Esophagus muscularis mucosa (tissue), 4 donors: ENCODE data around the gene ZNF780A. TPM values are rescaled to one million over a fixed set of nuclear protein-coding genes. Genes with fewer than 3 reads are reported as not detected.

Experiments used
- DNase-seq: peaks from one replicate; pipeline ENCODE4 v3.0.0-alpha.2; 2017; ENCODE audit errors: extremely low spot score
- H3K27ac ChIP-seq, 4 donors: fragments of 200-600 bp; sonication (generic); replicated peaks in 1 of 4; 1 replicate in 3 of 4; 2 replicates in 1 of 4; pipeline ENCODE4 v1.5.1; 2016 to 2019; ENCODE audit warnings: mild to moderate bottlenecking in 1 of 4
- H3K27me3 ChIP-seq, 4 donors: fragments of 200-600 bp; sonication (generic); one replicate each; pipeline versions ENCODE4 v1.5.1 to v1.6.0; 2016 to 2019
- H3K36me3 ChIP-seq, 4 donors: fragments of 200-600 bp; sonication (generic); one replicate each; pipeline ENCODE4 v1.5.1; 2016 to 2019
- H3K4me1 ChIP-seq, 4 donors: fragments of 200-600 bp; sonication (generic); one replicate each; pipeline ENCODE4 v1.5.1; 2016 to 2019
- H3K4me3 ChIP-seq, 4 donors: fragments of 200-600 bp; sonication (generic); 1 replicate in 2 of 4; 2 replicates in 2 of 4; pipeline ENCODE4 v1.5.1; 2016 to 2019; ENCODE audit warnings: mild to moderate bottlenecking in 4 of 4, moderate library complexity in 1 of 4
- H3K9me3 ChIP-seq, 4 donors: fragments of 200-600 bp; sonication (generic); 1 replicate in 3 of 4; 2 replicates in 1 of 4; pipeline ENCODE4 v1.5.1; 2016 to 2019
- EP300 ChIP-seq: sonication (generic); formaldehyde crosslinking; IDR thresholded peaks from one replicate; pipeline ENCODE4 v1.6.1; 2017; ENCODE audit warnings: antibody characterized with exemption
- POLR2A ChIP-seq: fragments of 450-650 bp; IDR thresholded peaks from one replicate; pipeline ENCODE4 v1.6.1; 2017; ENCODE audit warnings: antibody characterized with exemption, moderate library complexity, mild to moderate bottlenecking, low read depth
- POLR2AphosphoS5 ChIP-seq, 2 donors: sonication (generic); formaldehyde crosslinking; IDR thresholded peaks; one replicate each; pipeline ENCODE4 v1.6.1; 2017; ENCODE audit warnings: antibody characterized with exemption in 2 of 2
- WGBS: methylation state at CpG from one replicate; pipeline ENCODE4 v1.1.5; 2018; 5-methylcytosine and 5-hydroxymethylcytosine counted together
- intact Hi-C: fragments of 100-400 bp; cut with DNase I; formaldehyde crosslinking; loops from one replicate; pipeline ENCODE4 v1.15.1; 2023
- total RNA-seq, 4 donors: library from RNA; depleted of rRNA; stranded (reverse); fragments of >200 nt; gene quantifications; one replicate each; pipeline versions ENCODE4 v1.1.0 to v1.2.1, GENCODE V29; 2016
- TF ChIP-seq, protein P1 (sequence below), 3 experiments: fragments of 200-600 bp in 2 of 3; fragments of 450-650 bp in 1 of 3; sonication (generic) in 2 of 3; IDR thresholded peaks; one replicate each; pipeline ENCODE4 v1.5.1; 2017 to 2019; ENCODE audit warnings: antibody characterized with exemption in 3 of 3, mild to moderate bottlenecking in 2 of 3, moderate library complexity in 1 of 3

ZNF780A gene
- total RNA-seq, 4 donors from 2014 or later = 10.6 to 19.1 (median 14.9) TPM

- intact Hi-C loops = no loop called here
- 86% methylated on average over 5 of the region's 5 CpGs for WGBS
- no peak overlapping the region for H3K27ac ChIP-seq
- no peak overlapping the region for H3K4me3 ChIP-seq
- H3K4me1 ChIP-seq = peaks cover 11 to 28% (median 15%) of the 10 kb centered on the region in 4 donors
- H3K27me3 ChIP-seq = no peaks in the 10 kb centered on the region
- H3K9me3 ChIP-seq = no peaks in the 10 kb centered on the region
- TF ChIP-seq, protein P1, sequence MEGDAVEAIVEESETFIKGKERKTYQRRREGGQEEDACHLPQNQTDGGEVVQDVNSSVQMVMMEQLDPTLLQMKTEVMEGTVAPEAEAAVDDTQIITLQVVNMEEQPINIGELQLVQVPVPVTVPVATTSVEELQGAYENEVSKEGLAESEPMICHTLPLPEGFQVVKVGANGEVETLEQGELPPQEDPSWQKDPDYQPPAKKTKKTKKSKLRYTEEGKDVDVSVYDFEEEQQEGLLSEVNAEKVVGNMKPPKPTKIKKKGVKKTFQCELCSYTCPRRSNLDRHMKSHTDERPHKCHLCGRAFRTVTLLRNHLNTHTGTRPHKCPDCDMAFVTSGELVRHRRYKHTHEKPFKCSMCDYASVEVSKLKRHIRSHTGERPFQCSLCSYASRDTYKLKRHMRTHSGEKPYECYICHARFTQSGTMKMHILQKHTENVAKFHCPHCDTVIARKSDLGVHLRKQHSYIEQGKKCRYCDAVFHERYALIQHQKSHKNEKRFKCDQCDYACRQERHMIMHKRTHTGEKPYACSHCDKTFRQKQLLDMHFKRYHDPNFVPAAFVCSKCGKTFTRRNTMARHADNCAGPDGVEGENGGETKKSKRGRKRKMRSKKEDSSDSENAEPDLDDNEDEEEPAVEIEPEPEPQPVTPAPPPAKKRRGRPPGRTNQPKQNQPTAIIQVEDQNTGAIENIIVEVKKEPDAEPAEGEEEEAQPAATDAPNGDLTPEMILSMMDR (IDR thresholded peaks at IDR 0.05) = no peak
- TF ChIP-seq EP300 = no peak
- TF ChIP-seq POLR2AphosphoS5 (IDR thresholded peaks at IDR 0.05) = no peak
- TF ChIP-seq POLR2A = no peak
- peaks cover 6 to 17% (median 12%) of the 10 kb centered on the region in 4 donors for H3K36me3 ChIP-seq
- no peak for DNase-seq
These were observed 2.3 kb downstream of the ZNF780A start for GRCh38 chr19:40088299-40089047.

- TF ChIP-seq, protein P1 (IDR thresholded peaks at IDR 0.05) = no peak
- TF ChIP-seq EP300 (no peak), POLR2A (no peak), POLR2AphosphoS5 (IDR thresholded peaks at IDR 0.05) (no peak)
- intact Hi-C loops = loop anchor here (5.0 kb wide), 1 partner anchor 78 kb away; no protein-coding TSS in a partner anchor
- Histone ChIP-seq H3K27me3 (no peaks in the 10 kb centered on the region), H3K4me1 (peaks cover 9 to 16% (median 12%) of the 10 kb centered on the region in 4 donors), H3K4me3 (no peak overlapping the region), H3K27ac (no peak overlapping the region), H3K36me3 (peaks cover 36 to 52% (median 47%) of the 10 kb centered on the region in 4 donors), H3K9me3 (no peaks in the 10 kb centered on the region)
- 93% methylated on average over 4 of the region's 4 CpGs for WGBS
- DNase-seq = no peak
These were observed 5.8 kb downstream of the ZNF780A start for GRCh38 chr19:40084948-40085347.

- H3K9me3 ChIP-seq = peaks cover 0 to 4% (median 0%) of the 10 kb centered on the region in 4 donors
- no peaks in the 10 kb centered on the region for H3K4me1 ChIP-seq
- no peak overlapping the region for H3K4me3 ChIP-seq
- TF ChIP-seq, protein P1 (IDR thresholded peaks at IDR 0.05) = no peak
- no peak for TF ChIP-seq EP300
- no peak for TF ChIP-seq POLR2AphosphoS5 (IDR thresholded peaks at IDR 0.05)
- TF ChIP-seq POLR2A = no peak
- no peak for DNase-seq
- WGBS = 94% methylated on average over 1 of the region's 1 CpG
- no peaks in the 10 kb centered on the region for H3K27me3 ChIP-seq
- intact Hi-C loops = loop anchor here (5.0 kb wide), 1 partner anchor 74 kb away; no protein-coding TSS in a partner anchor
- H3K36me3 ChIP-seq = peaks cover 53 to 83% (median 70%) of the 10 kb centered on the region in 4 donors
- H3K27ac ChIP-seq = no peak overlapping the region
These were observed 9.3 kb downstream of the ZNF780A start for GRCh38 chr19:40081411-40081810.

DNA sequence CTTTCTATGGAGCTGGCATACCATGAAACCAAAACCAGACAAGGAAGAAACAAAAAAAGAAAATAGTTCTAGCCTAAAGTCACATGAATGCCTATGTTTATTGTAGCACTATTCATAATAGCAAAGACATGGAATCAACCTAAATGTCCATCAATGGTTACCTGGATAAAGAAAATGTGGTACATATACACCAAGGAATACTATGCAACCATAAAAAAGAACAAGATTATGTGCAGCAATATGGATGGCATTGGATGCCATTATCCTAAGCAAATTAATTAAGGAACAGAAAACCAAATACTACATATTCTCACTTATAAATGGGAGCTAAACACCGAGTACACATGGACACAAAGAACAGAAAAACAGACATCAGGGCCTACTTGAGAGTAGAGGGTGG lies 10.5 kb downstream of the ZNF780A start:
- intact Hi-C loops = loop anchor here (5.0 kb wide), 1 partner anchor 73 kb away; no protein-coding TSS in a partner anchor
- DNase-seq = no peak

More for the DNA sequence above, 10.5 kb downstream of the ZNF780A start:
- Histone ChIP-seq H3K27ac (no peak overlapping the region), H3K36me3 (peaks cover 64 to 94% (median 81%) of the 10 kb centered on the region in 4 donors), H3K4me3 (no peak overlapping the region), H3K4me1 (no peaks in the 10 kb centered on the region), H3K9me3 (peaks cover 0 to 5% (median 2%) of the 10 kb centered on the region in 4 donors), H3K27me3 (no peaks in the 10 kb centered on the region)
- WGBS = 96% methylated on average over 1 of the region's 1 CpG
- TF ChIP-seq POLR2AphosphoS5 (IDR thresholded peaks at IDR 0.05) (no peak), POLR2A (no peak), EP300 (no peak)
- TF ChIP-seq, protein P1 (IDR thresholded peaks at IDR 0.05) = no peak
